ENCODE measurements around the gene KCND3.

KCND3 gene

DNA sequence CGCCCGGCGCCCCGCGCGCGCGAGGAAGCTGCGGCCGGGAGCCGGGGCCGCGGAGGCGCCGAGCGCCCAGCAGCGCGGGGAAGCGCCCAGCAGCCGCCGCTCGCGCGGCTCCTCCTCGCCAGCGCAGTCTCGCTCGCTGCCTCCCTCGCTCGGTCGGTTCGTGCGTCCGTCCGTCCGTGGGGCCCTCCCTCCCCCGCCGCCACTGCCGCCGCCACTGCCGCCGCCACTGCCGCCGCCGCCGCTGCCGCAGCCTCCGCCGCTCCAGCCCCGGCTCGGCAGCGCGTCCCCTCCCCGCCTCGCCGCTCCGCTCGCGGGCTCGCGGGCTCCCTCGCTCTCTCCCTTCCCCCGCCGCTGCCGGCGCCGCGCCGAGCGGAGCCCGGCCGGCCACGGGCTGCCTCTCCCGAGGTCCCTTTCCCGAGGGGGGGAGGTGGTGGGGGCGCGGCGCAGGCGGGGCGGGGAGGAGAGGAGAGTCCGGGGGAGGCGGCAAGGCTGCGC, at the start of gene KCND3:
Gene KCND3 (minus strand): TSS at position 138 of the 495 bp plus-strand sequence.
- DNase-seq (ENCODE audit: extremely low spot score, insufficient read length, low read depth) (no peak), FAIRE-seq (no peak)

DNA sequence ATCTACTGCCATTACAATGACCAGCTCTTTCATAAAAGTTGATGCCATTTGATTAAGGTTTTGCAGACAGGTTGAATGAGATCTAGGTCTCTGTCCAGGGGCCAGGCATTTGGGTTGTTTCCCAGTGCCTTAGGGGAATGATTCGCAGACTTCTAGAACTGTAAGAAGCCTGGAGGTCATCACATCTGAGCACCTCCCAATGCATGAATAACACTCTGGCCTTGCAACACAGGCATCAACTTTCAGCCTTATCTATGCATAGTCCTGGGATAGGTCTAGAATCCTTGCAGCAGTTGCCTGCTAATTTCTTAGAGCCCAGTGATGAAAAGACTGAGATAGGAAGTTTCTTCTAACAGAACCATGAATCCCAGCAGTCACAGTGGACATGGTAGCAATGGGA, 44.8 kb upstream of the KCND3 start:
- no peak for DNase-seq (ENCODE audit: extremely low spot score, insufficient read length, low read depth)
- FAIRE-seq, result no peak

DNA sequence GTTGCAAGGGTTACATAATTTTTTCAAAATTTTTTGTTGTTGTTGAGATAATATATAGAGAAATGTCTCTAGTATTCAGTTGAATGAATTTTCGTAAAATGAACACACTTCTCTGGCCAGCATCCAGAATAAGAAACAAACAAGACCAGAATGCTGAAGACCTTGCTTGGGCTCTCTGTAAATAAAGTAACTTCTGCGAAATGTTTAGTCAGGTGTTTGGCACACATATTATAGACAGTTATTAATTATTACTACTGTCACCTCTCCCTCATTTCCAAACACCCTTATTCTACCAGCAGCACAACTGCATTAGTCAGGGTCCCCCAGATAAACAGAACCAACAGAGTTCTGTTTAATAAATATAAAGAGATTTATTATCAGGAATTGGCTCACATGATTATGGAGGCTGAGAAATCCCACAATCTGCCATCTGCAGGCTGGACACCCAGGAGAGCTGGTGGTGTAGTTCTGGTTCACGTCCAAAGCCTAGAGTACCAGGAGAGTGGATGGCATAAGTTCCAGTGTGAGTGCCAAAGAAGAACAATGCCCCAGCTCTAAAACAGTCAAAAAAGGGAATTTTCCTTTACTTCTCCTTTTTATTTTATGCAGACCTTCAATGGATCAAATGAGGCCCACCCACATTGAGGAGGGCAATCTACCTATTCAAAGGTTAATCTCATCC, 44.1 kb upstream of the KCND3 start:
- DNase-seq (ENCODE audit: extremely low spot score, insufficient read length, low read depth) (no peak), FAIRE-seq (no peak)

DNA sequence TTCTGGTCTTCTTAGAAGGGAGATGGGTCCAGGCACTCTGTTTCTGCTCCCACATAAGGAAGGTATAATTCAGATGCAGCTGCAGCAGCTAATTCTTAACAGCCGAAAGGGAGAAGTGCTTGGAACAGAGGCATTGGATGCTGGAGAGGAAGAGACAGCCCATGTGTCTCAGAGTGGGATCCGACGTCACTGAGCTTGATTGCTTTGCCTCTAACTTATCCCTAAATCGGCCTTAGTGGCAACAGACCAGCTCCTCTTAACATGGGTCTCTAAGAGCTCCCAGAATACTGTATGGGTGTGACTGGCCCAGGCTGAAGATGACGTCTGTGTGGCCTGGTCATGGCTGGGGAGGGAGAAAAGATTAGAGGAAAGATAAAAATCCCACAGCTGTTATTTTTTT, 40.7 kb upstream of the KCND3 start:
- no peak for DNase-seq (ENCODE audit: extremely low spot score, insufficient read length, low read depth)
- FAIRE-seq, result no peak

DNA sequence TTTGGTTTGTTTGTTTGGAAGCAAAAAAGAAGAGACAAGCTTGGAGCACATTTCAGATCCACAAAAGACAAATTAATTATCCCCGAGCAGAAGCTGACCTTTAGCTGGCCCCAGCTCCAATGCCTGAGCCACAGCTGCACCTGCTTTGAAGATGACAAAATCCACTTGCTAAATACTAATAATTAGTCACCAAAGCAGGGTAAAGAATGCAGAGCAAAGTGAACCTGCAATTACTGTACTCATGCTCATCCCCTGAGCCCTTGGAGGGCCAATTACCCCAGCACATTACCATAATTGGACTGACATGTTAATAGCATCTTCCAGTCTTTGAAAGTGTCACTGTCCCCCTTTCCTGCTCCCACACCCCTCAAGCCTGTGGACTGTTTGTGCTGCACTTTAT, 38.2 kb upstream of the KCND3 start:
- no peak for DNase-seq (ENCODE audit: extremely low spot score, insufficient read length, low read depth)
- no peak for FAIRE-seq

DNA sequence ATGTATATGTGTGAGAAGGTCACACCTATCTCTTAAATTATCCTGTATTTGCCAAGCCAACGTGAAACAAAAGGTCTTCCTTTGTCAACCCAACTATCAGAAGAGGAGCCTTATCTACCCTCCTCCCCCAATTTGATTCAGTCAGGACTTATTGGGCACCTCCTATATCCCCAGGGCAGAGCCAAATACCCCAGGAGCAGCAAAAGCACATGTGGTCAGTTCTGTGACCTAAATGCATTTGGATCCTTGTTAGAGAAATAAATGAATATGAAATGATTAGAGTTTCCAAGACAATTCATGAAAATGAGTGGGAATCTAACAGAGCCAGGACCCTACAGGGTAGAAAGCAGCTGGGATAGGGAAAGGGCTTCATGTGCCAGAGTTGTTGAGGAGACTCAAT, 37.0 kb upstream of the KCND3 start:
- FAIRE-seq (no peak), DNase-seq (ENCODE audit: extremely low spot score, insufficient read length, low read depth) (no peak)

DNA sequence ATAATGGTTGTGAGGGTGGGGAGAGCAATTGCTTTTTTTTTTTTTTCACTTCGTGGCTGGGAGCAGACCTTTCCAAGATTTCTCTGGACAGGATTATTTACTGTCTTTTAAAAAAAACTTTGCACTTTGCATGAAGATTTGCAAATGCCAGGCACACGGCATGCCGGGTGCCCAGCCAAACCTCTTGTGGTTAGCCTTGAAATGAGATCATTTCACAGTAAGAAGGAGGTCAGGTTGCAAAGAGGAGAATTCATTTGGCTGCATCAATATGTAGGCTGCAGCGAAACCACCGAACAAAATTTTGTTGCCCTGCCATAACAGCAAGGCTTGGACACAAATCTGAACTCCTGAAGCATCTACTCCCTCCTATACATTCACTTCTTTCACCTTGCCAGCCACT, 36.5 kb upstream of the KCND3 start:
- FAIRE-seq (no peak), DNase-seq (ENCODE audit: extremely low spot score, insufficient read length, low read depth) (no peak)

DNA sequence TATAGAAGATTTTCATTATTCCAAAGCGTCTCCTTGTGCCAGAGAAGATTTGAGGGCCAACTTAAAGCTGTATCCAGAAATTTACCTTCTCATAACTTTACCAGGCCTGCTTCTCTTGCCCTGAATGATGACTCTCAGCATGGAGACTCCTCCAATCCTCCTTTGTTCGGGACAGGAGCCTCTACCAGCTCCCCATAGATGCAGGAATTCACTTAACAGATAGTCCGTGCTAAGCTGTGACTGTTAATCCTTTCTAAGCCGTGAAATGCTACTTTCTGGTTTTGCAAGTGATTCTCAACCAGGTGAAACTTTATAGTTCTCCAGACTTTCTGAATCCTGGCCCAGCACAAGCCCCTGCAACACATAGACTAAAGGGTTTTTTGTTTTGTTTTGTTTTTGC, 31.8 kb upstream of the KCND3 start:
- no peak for FAIRE-seq
- DNase-seq (ENCODE audit: extremely low spot score, insufficient read length, low read depth), result no peak

DNA sequence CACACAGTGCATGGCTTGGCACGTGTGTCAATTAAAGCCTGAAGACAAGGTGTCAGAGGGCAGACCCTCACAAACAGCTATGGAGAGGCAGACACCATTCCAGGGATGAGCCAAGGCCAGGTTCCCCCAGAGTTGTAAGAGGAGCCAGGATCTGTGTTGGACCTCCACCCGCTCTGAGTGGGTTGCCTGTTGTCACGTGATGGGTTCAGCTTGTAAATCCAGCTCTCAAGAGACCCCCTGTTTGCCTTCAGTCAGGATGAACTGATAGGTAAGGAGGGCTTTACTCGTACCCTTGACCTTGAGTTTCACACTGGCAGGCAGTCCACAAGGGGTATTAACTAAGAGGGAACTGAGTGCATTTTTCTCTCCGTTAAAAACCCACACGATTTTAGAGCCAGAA, 27.7 kb upstream of the KCND3 start:
- FAIRE-seq (no peak), DNase-seq (ENCODE audit: extremely low spot score, insufficient read length, low read depth) (no peak)

DNA sequence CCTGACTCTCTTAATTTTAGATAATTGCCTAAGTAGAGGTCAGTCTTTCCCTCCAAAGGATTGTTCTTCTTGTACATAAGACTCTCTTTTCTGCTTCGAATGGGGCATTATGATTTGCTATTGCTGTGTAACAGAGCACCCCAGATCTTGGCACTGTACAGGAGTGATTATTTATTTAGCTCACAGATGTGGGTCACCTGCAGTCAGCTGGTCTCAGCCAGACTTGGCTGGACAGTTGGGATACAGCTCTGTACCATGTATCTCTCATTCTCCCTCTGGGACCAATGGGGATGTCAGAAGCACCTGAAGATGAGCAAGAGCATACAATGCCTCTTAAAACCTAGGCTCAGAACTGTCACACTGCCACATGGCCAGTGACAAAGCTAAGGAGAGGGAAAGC, 23.4 kb upstream of the KCND3 start:
- FAIRE-seq (no peak), DNase-seq (ENCODE audit: extremely low spot score, insufficient read length, low read depth) (no peak)

DNA sequence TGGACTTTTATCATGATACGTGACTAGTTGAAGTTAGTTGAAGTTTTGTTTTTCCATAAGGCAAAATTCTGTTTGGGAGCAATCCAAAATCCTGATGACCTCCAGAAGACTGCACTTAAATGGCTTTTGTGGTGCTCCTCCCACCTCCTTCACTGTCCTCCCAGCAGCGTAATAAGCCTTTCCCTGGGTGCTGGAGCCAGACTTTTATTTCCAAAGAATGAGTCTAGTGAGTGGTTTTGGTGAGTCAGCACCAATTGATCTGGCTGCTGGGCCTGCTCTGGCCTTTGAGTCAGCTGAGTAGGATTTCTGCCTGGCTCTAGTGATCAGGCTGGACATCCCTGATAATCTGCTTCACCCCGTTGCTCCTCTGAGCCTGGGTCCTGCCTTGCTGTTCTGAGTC, 21.7 kb upstream of the KCND3 start:
- FAIRE-seq (no peak), DNase-seq (ENCODE audit: extremely low spot score, insufficient read length, low read depth) (no peak)

DNA sequence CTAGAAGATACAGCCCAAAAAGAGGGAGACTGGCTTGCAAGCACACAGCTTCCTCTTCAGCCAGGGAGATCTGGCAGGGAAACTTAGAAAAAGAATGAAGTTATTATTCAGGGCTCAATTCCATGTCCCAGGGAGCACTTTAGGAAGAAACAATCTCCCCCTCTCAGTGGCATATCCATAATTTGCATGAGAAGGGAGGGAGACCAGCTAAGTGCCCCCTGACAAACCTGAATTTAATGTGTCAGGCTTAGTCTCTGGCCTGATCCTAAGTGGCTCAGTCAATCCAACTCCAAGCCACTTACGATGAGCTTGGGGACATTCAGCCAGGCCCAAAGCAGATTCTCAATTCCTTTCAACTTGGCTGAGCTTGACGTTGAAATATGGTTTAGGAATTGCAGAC, 17.7 kb upstream of the KCND3 start:
- FAIRE-seq (no peak), DNase-seq (ENCODE audit: extremely low spot score, insufficient read length, low read depth) (no peak)

DNA sequence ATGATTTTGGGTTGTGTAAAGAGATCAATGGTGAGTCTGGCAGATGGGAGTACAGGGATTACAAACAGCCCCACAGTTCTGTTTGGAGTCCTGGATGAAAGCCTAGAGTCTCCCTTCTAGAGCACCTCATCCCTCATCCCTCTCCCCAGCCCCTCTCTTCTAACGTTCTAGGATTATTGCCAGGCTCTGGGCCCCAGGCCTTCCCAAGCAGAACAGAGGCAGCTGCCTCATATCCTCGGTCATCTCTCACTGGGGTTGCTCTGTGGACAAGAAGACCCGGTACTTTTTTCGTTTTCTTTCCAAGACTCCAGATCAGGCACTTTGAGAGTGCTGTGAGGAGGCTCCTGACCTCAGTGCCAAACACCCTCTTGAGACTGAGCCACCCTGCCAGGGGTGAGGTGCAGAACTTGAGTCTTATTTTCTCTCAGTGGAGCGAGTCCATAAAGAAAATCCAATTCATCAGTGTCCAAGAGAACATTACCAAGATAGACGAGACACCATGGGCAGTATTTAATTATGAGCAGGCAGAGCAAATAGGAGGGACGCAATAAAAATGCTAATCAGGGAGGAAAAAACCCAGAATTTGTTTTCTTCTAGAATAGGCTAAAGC, 17.1 kb upstream of the KCND3 start:
- no peak for FAIRE-seq

DNA sequence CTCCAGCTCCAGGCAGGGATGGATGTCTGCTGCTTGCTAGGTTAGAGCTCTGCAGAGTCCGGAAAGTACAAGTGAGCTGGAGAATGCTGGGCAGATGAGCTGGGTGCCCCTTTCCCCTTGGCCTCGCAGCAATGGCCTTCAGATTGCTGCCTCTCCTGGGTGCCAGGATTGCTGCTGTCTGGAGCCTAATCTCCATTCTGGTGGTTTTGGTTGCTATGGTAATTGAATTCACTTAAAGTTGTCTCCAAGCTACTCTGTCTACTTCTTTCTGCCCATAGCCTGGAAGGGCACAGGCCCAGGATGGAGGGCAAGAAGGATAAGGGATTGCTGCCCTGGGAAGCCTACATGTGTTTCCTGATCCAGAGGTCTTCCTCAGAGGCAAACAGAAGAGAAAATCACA, 14.6 kb upstream of the KCND3 start:
- no peak for DNase-seq (ENCODE audit: extremely low spot score, insufficient read length, low read depth)
- FAIRE-seq, result no peak

More for the DNA sequence above, 17.1 kb upstream of the KCND3 start:
- no peak for DNase-seq (ENCODE audit: extremely low spot score, insufficient read length, low read depth)

DNA sequence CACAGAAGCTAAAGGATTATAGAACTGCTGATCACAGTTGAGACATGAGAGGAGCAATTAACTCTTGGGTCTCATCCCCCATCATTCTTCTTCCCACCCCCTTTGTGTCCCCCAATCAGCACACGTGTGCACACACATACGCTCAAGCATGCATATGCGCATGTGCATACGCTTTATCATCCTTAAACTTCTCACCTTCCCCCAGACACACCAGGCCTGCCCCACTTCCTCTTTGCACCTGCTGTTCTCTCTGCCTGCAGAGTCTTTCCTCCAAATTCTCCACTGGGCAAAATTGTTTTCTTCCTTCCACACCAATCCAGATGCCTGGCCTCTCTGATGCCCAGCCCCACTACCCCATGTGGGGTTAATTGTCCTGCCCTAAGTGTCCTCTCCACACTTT, 13.0 kb upstream of the KCND3 start:
- no peak for DNase-seq (ENCODE audit: extremely low spot score, insufficient read length, low read depth)
- FAIRE-seq, result no peak

DNA sequence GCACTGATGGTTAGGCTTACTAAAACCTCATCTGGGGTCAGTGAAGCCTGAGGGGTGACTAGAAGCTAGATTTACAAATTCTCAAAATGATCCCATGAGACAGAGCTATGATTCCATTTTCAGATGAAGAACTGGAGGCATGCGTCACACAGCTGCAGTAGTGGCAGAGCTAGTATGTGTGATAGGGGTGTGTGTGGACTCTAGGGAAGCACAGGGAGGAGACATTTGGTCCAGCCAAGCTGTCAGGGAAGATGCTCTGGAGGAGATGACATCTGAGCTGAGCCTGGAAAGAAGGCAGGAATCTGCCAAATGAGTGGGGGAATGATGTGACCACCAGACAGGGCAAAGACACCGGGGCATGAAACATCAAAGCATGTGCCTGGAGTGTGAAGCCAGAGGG, 12.0 kb upstream of the KCND3 start:
- FAIRE-seq (no peak), DNase-seq (ENCODE audit: extremely low spot score, insufficient read length, low read depth) (no peak)

DNA sequence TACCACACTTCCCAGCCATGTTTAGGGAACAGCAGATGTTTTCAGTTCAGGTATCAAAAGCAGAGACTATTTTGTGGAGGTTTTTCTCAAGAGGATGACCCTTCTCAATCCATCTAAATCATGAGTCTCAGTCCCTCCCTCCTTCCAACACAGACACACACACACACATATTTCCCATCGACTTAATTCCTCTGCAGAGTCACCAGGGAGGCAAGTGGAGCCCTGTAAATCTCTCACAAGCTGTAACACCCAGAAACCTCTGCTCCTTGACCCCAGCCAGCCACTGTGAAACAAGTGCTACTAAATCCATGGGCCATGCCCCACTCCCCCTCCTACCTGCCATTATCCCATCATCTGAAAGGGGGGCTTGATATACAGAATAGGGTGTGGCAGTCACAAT, 10.6 kb upstream of the KCND3 start:
- FAIRE-seq (no peak), DNase-seq (ENCODE audit: extremely low spot score, insufficient read length, low read depth) (no peak)

DNA sequence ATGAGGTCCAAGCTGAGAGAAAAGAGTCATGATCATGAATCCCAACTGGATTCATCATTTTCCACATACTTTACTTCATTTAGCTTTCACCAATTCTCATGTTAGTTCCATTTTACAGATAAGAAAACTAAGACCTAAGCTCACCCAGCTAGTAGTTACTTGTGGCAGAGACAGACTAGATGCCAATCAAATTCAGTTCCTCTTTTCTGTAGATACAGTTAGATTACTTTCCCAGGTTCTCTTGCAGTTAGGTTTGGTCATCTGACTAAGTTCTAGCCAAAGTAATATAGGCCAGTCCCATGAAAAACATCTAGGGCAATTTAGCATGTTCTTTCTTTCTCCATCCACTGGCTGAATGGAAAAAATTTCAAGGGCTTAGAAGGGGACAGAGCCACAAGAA, 8.9 kb upstream of the KCND3 start:
- no peak for FAIRE-seq
- no peak for DNase-seq (ENCODE audit: extremely low spot score, insufficient read length, low read depth)

DNA sequence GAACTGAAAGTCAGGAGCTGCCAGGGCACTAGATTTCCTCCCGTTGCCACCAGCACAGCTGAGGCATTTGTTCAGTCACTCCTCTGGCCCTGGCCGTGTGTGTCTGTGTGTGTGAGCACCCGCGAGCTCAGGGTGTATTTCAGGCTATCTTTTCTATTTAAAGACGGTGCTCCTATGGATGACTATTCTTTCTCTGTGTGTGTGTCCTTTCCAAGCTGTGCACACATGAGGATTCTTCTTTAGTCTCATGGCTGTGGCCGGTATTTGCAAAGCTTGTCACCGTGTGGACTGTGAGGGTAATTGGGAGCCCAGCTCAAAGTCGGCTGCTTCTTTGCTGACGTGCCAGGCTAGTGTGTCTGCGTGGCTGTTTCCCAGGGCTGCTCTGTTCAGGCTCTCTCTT, 3.0 kb upstream of the KCND3 start:
- FAIRE-seq, result no peak
- DNase-seq (ENCODE audit: extremely low spot score, insufficient read length, low read depth), result no peak

DNA sequence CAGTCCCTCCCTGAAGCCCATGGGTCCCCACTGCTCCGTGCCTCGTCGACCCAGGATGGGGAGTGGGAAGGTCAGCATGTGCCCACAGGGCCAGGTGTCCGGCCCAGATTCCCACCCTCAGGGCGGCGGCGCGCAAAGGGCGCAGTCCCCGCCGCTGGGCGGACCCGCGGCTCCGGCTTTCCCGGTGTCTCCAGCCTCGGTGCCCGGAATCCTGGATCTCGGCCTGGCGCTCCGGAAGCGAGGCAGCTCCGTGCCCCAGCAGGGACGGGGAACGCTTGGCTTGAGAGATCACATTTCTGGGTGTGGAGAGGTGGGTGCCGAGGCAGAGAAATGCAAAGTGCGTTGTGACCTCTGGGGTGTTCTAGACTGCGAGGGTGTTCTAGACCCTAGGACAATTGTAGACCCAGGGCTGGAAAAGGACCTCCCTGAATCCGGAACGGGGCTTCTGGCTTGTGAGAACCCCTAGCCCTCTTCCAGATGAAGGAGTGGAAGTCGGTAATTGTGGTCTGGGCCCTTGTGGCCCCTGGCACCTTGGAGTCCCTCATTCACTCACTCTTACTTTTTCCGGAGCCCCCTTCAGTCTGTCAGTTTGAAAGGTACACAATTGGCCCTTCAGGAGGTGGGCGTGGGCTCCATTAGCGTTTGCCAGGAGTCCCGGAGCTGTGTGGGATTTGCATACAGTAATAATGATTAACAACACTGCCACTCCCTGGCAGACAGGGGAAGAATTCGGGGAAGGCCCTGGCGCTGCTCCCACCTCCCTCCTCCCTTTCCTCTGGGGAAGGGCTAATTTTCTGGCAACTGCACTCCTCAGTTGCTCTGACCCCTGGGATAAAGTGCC, 1.6 kb upstream of the KCND3 start:
- FAIRE-seq (no peak), DNase-seq (ENCODE audit: extremely low spot score, insufficient read length, low read depth) (no peak)
